ENCODE results near the gene PANK1.

PANK1 gene

DNA sequence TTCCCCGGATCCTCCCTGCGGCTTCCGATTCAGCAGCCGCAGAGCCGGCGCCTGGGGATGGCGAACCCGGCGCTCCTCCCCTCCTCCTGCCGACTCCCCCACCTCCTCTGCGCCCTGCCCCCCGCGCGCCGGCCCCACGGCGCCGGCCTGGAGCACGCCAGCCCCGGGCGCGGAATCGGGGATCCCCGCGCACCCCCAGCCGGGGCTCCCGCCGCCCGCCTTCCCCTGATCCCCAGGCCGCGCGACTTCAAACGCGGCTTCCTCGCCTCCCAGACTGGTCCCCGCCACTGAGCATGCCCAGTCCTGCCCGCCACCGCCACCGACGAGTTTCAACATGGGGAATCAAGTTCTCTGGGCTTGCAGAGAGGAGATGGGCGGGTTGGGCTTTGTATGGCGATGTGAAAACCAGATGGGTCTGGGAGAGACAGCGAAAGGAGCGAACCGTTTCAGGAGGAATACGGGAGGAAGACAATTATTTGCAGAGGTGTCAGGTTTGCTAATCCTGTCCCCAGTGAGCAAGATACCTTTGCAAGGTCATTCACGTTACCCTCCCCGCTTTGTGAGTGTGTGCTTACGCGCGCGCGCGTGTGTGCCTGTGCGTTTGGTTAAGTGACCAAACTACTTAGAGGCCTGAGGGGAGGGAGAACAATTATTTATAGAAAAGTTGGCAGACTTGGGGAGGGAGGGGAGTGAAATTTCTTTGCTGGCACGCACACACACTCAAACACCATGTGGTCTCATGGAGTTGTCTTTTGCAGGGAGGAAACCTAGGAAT is at the start of gene PANK1:
TSS of gene PANK1 (minus strand) at position 276 of the 775 bp plus-strand sequence. CDS start 351 bp downstream, outside the sequence.
- peak; percentile 70 for DNase-seq

- no peak for DNase-seq
Measured at GRCh38 chr10:89693176-89693575, 48.1 kb upstream of the PANK1 start.

DNA sequence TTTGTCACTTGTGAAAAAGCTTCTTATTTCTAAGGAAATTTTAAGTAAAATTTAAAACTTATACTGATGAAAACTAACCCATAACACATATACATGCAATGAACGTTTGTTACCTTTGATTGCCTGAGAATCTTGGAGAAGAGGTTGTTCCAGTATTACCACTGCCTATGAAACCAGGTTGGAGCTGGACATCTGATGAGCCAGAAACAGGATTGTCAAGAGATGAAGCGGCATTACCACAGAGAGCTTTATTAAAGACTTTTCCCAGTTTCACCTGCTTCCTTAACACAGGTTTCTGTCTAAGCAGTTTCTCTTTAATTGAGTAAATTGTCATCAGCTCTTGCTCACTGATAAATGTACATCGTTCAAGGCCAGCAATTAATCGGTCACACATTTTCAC is 47.4 kb upstream of the PANK1 start:
- no peak for DNase-seq

GRCh38 chr10:89690027-89690426 is 45.0 kb upstream of the PANK1 start:
- DNase-seq = no peak

DNA sequence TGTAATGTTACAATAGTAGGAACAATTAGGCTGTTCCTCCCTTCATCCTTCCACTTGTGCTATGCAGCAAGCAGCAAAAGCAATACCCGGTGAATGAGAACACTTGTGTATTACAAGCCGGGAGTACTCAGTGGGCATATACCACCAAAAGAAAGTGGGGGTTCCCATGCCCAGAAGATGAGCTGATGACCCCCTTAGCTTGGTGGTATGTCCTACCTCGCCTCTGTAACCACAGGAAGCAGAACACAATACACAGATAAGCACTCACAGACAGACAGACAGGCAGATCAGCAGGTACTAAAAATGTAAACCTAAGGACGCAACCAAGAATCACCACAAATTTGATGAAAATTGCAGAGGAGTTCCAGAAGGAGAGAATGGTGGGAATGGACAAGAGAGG is 40.9 kb upstream of the PANK1 start:
- no peak for DNase-seq

DNA sequence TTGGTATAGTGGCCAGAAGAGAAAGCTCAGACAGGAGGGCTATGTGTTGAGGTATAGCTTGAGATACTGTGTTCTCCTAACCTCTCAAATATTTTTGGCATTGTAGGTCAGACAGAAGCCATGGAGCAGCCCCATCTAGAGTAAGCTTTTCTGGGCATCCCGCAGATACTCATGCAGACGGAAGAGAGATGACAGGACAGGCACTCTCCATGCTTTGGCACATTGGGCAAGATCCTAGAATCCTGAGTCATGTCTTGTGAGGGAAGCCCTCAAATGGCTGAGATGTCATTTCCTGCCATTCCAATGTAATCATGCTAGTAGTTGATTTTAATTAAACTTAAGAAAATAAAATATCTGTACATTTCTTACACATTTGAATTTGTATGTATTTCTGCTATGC is 39.6 kb upstream of the PANK1 start:
- DNase-seq = no peak

DNA sequence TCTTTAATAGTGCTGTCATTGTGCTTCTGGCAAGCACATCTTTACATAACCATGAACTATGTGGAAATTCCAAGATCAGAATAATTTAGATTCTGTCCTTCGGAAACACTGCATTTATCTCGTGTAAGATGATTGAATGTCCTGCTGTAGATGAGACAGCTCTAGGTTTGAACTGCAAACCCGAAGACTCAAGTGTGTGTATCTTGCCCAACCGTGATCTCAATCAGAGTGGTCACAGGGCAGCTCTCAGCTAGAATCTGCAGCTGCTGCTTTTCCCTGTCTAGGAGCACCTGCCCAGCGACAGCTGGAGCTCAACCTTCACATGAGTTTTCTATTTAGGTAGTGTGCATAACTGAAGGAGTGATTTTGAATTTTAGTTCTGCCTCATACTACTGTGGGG is 38.8 kb upstream of the PANK1 start:
- no peak for DNase-seq

- no peak for DNase-seq
Measured at GRCh38 chr10:89679986-89680385, 34.9 kb upstream of the PANK1 start.

GRCh38 chr10:89677341-89677740 is 32.3 kb upstream of the PANK1 start:
- DNase-seq = no peak

DNA sequence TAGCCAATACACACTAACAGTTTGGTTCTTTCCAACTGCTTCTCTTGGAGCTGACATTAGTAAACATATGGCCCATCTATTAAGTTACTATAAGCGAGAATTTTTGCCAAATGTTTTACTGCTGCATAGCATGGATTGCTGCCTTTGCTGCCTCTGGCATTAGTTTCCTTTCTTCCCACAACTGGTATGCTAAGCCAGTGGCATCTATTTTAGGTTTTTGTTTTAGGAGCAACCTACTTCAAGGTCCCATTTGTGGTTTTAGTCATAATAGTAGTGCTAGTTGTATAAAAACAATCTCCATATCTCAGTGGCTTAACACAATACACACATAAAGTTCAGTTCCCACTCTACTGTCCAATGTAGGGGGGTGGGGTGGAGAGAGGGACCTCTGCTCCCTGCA is 25.9 kb upstream of the PANK1 start:
- DNase-seq = no peak

- no peak for DNase-seq
Measured at GRCh38 chr10:89669985-89670384, 24.9 kb upstream of the PANK1 start.

DNA sequence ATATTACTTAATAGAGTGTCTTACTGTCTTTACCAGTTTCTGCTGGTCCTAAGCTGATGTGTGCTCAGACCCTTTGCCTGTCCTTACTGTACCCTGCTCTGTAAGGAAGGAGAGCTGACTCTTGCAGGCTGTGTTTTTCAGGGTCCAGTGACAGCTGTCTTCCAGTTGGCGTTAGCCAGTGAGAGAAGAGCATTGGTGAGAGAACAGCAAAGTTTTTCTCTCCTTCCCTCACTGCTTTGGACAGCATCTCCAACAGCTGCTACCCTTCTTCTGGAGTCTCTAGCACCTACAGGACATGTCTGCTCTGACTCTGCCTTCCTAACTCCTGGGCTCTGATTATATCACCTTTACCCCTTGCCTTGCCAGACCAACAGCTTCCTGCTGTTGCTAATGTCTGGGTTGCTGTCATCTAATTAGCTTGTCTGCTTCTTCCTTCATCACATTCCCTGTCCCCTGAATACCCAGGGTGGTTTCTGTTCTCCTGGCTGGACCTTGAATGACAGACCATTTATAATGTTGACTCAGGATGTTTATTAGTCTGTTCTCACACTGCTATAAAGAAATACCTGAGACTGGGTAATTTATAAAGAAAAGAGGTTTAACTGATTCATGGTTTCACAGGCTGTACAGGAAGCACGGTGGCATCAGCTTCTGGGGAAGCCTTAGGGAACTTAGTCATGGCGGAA is 23.5 kb upstream of the PANK1 start:
- no peak for DNase-seq

DNA sequence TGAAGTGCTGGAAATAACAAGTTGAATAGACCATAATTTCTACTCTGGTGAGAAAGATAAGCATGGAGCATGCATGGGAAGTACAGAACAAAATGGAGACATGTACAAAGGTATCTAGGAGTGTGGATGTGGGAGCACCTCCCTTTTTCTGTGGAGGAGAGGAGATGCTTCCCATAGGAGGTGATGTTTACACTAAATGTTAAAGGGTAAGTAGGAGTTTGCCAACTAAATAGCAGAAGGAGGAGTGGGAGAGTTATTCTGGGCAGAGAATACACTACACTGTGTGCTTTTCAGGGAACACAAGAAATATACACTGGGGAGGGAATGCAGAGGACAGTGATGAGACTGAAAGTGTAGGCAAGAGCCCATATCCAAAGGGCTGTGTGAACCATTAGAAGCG is 21.1 kb upstream of the PANK1 start:
- DNase-seq = no peak

DNA sequence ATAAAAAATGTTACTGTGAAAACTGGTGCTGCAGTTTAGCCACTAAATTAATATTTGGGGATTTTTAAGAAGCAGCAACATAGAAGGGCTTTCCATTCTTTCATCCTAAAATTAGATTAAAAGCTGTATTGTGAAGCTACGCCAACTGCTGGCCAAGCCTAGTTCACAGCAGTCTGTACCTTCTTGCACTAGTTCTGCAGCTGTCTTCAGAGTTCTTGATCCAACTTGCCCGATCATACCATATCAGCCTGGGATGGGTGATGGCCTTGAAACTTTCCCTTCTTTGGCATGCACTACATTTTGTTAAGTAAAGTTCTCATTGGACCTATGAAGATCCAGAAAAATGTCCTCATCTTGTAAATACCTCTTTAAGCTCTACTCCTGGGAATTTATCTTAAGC is 20.3 kb upstream of the PANK1 start:
- no peak for DNase-seq

DNA sequence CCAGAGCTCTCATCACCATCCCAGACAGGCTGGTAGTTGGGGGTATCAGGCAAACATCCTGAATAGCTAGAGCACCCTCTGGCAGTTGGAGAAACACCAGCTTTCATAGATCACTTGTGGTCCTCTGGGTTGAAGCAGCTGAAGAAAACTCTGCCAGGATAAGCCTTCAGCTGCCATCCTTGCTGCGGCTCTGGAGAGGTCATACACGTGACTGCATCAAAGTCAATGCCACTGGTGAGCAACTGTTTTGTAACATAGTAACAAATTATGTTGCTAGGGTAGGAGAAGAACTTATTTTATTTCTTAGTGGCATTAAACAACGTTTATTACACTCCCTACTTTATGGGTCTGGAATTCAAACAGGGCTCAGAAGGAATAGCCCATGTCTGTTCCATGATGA is 19.2 kb upstream of the PANK1 start:
- no peak for DNase-seq

DNA sequence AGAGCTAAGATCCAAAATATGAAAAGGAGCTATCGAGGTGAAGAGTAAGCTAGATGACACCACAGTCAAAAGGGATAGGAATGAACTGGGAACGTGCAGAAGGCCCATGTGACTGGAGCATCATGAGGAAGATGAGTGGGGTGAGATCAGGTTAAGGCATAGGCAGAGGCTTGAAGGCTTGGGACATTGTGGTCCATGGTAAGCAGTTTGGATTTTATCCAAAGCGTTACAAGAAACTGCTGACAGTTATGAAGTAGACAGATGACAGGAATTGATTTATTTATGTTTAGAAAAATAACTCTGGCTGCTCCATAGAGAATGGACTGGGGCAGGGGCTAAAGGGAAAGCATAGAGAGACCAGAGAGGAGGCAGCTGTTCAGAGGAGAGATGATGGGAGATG is 18.1 kb upstream of the PANK1 start:
- no peak for DNase-seq

GRCh38 chr10:89662596-89662995 is 17.6 kb upstream of the PANK1 start:
- DNase-seq = no peak

DNA sequence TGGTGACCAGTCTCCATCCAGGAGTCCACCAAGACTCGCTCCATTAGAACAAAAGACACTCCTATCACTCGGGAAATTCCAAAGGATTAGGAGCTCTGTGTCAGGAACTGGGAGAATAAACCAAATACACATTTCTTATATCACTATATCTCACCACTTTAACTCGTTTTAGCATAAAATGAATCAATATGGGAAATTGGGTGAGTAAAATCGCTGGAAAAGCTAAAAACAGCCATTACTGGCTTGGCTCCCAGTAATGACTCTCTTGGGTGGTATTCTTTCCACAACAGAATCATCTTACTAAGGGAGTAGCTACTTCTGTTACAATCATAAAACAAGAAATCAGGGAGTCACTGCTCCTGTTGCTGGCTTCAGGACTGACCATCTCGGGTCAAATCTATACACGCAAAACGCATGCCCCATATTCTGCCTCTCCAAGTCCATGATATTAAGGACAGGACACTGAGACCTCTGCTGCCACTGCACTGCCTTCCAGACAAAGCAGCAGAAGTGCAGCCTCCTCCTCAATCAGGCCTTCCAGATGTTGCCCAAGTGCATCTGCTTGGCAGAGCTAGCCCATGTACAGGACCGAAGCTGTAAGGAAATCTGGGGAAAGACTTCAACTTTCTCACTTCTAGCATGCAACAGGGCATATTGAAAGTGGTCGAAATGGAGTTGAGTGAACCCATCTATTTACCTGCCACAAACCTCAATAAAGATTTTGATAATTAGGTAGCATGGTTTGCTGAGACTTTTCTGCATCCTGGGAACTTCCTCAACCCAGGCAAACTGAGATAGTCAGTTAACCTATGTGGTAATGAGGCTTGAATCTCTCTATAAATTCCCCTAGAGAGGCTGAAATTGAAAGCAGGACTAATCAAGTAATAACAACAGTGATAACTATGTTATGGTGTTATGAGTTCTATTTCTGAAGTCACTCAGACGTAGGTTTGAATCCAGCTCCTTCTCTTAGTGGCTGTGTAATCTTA is 14.4 kb upstream of the PANK1 start:
- DNase-seq = no peak

GRCh38 chr10:89657302-89657701 is 12.3 kb upstream of the PANK1 start:
- DNase-seq = no peak

- DNase-seq = no peak
Measured at GRCh38 chr10:89655722-89656121, 10.7 kb upstream of the PANK1 start.

- DNase-seq = no peak
Measured at GRCh38 chr10:89653410-89653869, 8.4 kb upstream of the PANK1 start.

- DNase-seq = no peak
Measured at GRCh38 chr10:89652806-89653370, 7.8 kb upstream of the PANK1 start.

Measured in activated CD4-positive, CD25-positive, alpha-beta regulatory T cell treated with anti-CD3 and anti-CD28 coated beads, Interleukin-2, amount 50 U/mL, for 72 hours (primary cell).